ENCODE measurements around the gene EDIL3.

- TF ChIP-seq CTCF (IDR thresholded peaks at IDR 0.05; ENCODE audit: extremely low read depth in 1 of 2, insufficient read depth in 1 of 2, low read depth in 1 of 2, low read length in 2 of 2), result no peak
- no peak for TF ChIP-seq EZH2 (IDR thresholded peaks at IDR 0.05; ENCODE audit: borderline replicate concordance, low read depth, low read length, severe bottlenecking)
- no peak for TF ChIP-seq POLR2A (IDR thresholded peaks at IDR 0.05; ENCODE audit: low read depth, low read length)
- no peak for TF ChIP-seq MAX (IDR thresholded peaks at IDR 0.05; ENCODE audit: insufficient read depth, insufficient read length)
- TF ChIP-seq MYC (IDR thresholded peaks at IDR 0.05; ENCODE audit: low read depth, low read length), result no peak
- no peak for TF ChIP-seq POLR2AphosphoS5 (IDR thresholded peaks at IDR 0.05; ENCODE audit: insufficient read depth, low read depth, low read length)
These were observed 8.3 kb downstream of the EDIL3 start for GRCh38 chr5:84376346-84376745.
